ENCODE data around the gene AADACL2.

- TF ChIP-seq EZH2 (IDR thresholded peaks at IDR 0.05; ENCODE audit: insufficient read depth, poor library complexity, severe bottlenecking) (no peak), EZH2phosphoT487 (IDR thresholded peaks at IDR 0.05; ENCODE audit: insufficient read depth, low read depth) (no peak)
Observed at GRCh38 chr3:151687076-151687475, 46.7 kb upstream of the AADACL2 start.
